Measurements from ENCODE around the gene ZFYVE26.

GRCh38 chr14:67857778-67858350 is 41.5 kb upstream of the ZFYVE26 start:
- TF ChIP-seq CTCF (IDR thresholded peaks at IDR 0.05) (no peak), POLR2A (IDR thresholded peaks at IDR 0.05) (no peak)

Measured in body of pancreas (tissue), 4 donors.